SJSA1 (cell line): ENCODE measurements around the gene DDAH1. TPM values are rescaled to one million over a fixed set of nuclear protein-coding genes. Genes with fewer than 3 reads are reported as not detected.

Experiments used
- DNase-seq, 2 experiments: peaks; one replicate each; pipeline ENCODE4 v3.0.0-alpha.2; 2015 to 2020; ENCODE audit warnings: low spot score in 2 of 2, low read depth in 1 of 2
- H3K27ac ChIP-seq: fragments of 250-450 bp; sonication (Bioruptor Pico); 2 replicates; pipeline ENCODE4 v1.5.1; 2020; ENCODE audit warnings: mild to moderate bottlenecking, moderate library complexity
- H3K27me3 ChIP-seq: fragments of 250-450 bp; sonication (Bioruptor Pico); replicated peaks from 2 replicates; pipeline ENCODE4 v1.5.1; 2020; ENCODE audit warnings: mild to moderate bottlenecking, moderate library complexity
- H3K36me3 ChIP-seq: fragments of 250-450 bp; sonication (Bioruptor Pico); 2 replicates; pipeline ENCODE4 v1.5.1; 2020; ENCODE audit warnings: mild to moderate bottlenecking
- H3K4me1 ChIP-seq: fragments of 250-450 bp; sonication (Bioruptor Pico); replicated peaks from 2 replicates; pipeline ENCODE4 v1.6.1; 2021; ENCODE audit warnings: mild to moderate bottlenecking
- H3K4me3 ChIP-seq: fragments of 250-450 bp; sonication (Bioruptor Pico); 2 replicates; pipeline ENCODE4 v1.5.1; 2020; ENCODE audit warnings: mild to moderate bottlenecking
- H3K9me3 ChIP-seq: fragments of 250-450 bp; sonication (Bioruptor Pico); replicated peaks from 2 replicates; pipeline ENCODE4 v1.5.1; 2020; ENCODE audit warnings: mild to moderate bottlenecking
- total RNA-seq: library from RNA; depleted of rRNA; stranded (reverse); fragments of >200 nt; shearing (Covaris generic); gene quantifications from 2 replicates; pipeline ENCODE4 v1.2.3, GENCODE V29; 2014; rRNA removed

The DDAH1 gene
- total RNA-seq, 1 experiment from 2014 or later, result 108 TPM

DNA sequence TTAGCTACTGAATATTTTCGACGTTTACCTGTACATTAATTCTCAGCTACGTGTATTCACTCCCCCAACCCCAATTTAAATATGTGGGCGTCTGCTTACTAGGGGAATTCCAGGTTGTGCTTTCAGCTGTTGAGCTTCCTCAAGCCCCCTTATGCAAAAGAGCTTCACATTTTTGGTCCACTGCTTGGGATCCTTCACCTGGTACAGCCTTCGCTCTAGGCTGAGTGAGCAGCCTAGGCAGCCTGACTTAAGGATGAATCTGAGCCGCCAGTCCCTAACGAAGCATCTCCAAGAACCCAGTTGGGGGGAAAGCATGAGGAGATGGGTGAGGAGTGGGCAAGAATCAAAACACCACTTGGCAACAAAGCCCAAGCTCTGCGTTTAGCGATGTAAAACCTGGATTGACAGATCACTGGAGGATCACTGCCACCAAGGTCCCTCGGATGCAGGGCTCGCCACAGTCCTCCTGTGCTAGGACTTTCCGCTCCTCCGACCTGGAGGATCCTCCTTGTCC is 189.2 kb downstream of the DDAH1 start:
- no peaks in the 10 kb centered on the region for H3K27me3 ChIP-seq
- no peak for DNase-seq
- H3K36me3 ChIP-seq, result peaks cover 29% of the 10 kb centered on the region
- peak overlapping the region; percentile 82 for H3K27ac ChIP-seq
- peaks cover 41% of the 10 kb centered on the region for H3K4me1 ChIP-seq
- H3K9me3 ChIP-seq, result no peaks in the 10 kb centered on the region
- H3K4me3 ChIP-seq, result peak overlapping the region; percentile 64

DNA sequence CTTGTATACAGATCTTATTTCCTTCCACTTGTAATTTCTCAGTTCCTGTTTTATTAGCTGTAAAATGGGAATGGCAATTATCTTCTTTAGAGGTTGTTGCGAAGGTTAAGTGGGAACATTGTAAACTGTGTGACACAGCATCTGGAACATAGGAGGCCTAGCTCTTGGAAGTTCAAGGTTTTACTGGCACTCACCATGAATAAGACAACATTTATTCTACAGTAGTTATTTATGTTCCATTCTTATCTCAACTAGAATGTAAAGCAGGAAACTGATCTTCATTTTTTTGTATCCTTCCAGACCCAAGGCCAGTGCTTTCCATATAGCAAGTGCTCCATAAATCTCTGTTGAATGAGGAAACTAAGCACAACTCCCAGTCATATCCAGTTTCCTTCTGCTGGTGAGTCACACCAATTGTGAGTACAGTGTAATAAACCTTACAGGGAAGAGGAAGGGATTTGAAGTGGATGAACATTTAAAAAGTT is 189.9 kb downstream of the DDAH1 start:
- H3K4me1 ChIP-seq, result peaks cover 41% of the 10 kb centered on the region
- H3K4me3 ChIP-seq, result peak overlapping the region; percentile 64
- peaks cover 36% of the 10 kb centered on the region for H3K36me3 ChIP-seq
- no peaks in the 10 kb centered on the region for H3K9me3 ChIP-seq
- DNase-seq, result peak in 1 of 2 experiments; percentile 62
- peak overlapping the region; percentile 82; the same call in 1 of the 2 replicates for H3K27ac ChIP-seq
- no peaks in the 10 kb centered on the region for H3K27me3 ChIP-seq

DNA sequence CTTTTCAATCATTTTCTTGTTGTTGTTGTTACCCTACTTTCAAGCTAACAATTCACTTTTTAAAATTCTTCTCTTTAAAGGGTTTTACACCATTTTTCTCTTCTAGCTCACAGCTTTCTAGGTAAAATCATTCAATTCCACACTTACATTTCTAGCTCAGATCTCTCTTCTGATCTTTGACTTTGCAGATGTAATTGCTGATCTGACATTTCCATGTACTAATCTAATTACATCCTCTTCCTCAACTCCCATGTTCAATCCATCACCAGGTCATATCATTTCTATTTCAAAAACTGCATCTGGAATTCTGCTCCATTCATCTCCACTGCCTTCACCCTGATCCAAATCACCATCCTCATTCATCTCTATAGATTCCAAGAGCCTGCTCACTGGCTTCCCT is 191.6 kb downstream of the DDAH1 start:
- H3K27me3 ChIP-seq, result no peaks in the 10 kb centered on the region
- no peak for DNase-seq
- no peak overlapping the region for H3K4me3 ChIP-seq
- peaks cover 53% of the 10 kb centered on the region for H3K36me3 ChIP-seq
- H3K27ac ChIP-seq, result no peak overlapping the region
- H3K4me1 ChIP-seq, result peaks cover 28% of the 10 kb centered on the region
- H3K9me3 ChIP-seq, result no peaks in the 10 kb centered on the region

DNA sequence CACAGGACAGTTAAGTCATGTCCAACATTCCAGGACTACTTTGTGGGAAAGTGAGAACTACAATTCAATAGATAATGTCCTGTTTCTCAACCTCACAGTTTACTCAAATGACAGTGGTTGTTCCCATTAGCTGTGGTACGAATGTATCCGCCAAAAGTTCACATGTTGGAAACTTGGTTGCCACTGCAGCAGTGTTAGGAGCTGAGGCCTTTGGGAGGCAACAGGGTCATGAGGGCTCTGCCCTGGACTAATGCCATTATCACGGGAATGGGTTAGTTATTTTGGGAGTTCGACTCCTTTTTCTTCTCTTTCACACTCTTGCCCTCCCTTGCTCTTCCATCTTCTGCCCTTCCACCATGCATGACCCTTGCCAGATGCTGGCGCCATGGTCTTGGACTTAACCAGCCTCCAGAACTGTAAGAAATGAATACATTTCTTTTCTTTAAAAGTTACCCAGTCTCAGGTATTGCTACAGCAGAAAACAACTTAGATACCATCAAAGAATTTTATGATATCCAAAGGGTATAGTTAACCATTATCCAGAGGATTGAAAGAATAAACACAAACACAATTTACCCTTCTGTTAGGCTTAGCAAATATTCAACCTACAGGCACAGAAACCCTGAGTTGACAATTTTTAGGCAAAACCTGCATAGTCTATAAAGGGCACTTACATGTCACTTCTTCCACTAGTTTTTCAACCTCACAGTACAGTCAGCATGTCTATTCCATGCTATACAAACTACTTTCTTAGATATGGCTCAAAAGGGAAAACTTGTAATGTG is 196.0 kb downstream of the DDAH1 start:
- Histone ChIP-seq H3K9me3 (no peaks in the 10 kb centered on the region), H3K36me3 (peaks cover 74% of the 10 kb centered on the region), H3K27me3 (no peaks in the 10 kb centered on the region), H3K27ac (no peak overlapping the region), H3K4me3 (no peak overlapping the region), H3K4me1 (peaks cover under 1% of the 10 kb centered on the region; the same call in 1 of the 2 replicates)
- no peak for DNase-seq

Other genes starting within 250 kb of the DDAH1 start
- 26.5 and 28.3 TPM in 2 replicates for gene C1orf52, start 205.5 kb downstream of the DDAH1 start, total RNA-seq
- gene BCL10, start 188.5 kb downstream of the DDAH1 start, total RNA-seq, result 26.8 and 31.9 TPM in 2 replicates
- 47.8 and 65.3 TPM in 2 replicates for gene CCN1, start 115.6 kb upstream of the DDAH1 start, total RNA-seq
- gene ZNHIT6, start 243.3 kb upstream of the DDAH1 start, total RNA-seq, result 13.8 and 15.2 TPM in 2 replicates